Glomerular visceral epithelial cell (primary cell): ENCODE results near the gene CHAF1A.

ENCODE experiments used
- DNase-seq: peaks from one replicate; pipeline ENCODE4 v3.0.0-alpha.2; 2016; ENCODE audit errors: extremely low spot score

Gene CHAF1A

GRCh38 chr19:4402171-4403004 lies at the start of gene CHAF1A:
TSS of gene CHAF1A (plus strand) at chr19:4402640. CDS start at chr19:4402763, 123 bp downstream.
- peak; percentile 100 for DNase-seq

- DNase-seq: peak; percentile 62
These were observed 49.7 kb upstream of the CHAF1A start for GRCh38 chr19:4352701-4353121.

GRCh38 chr19:4354282-4354681 lies 48.2 kb upstream of the CHAF1A start:
- DNase-seq: no peak

- DNase-seq: no peak
These were observed 47.5 kb upstream of the CHAF1A start for GRCh38 chr19:4354897-4355296.

GRCh38 chr19:4357095-4357797 lies 45.2 kb upstream of the CHAF1A start:
- no peak for DNase-seq

- no peak for DNase-seq
These were observed 44.5 kb upstream of the CHAF1A start for GRCh38 chr19:4357921-4358326.

GRCh38 chr19:4358709-4359626 lies 43.5 kb upstream of the CHAF1A start:
- no peak for DNase-seq

- no peak for DNase-seq
These were observed 42.8 kb upstream of the CHAF1A start for GRCh38 chr19:4359627-4360000.

GRCh38 chr19:4360081-4360569 lies 42.3 kb upstream of the CHAF1A start:
- no peak for DNase-seq

- DNase-seq: no peak
These were observed 41.7 kb upstream of the CHAF1A start for GRCh38 chr19:4360641-4361151.

GRCh38 chr19:4361152-4362046 lies 41.0 kb upstream of the CHAF1A start:
- DNase-seq: no peak

- DNase-seq: no peak
These were observed 40.2 kb upstream of the CHAF1A start for GRCh38 chr19:4362101-4362828.

- peak; percentile 23 for DNase-seq
These were observed 39.5 kb upstream of the CHAF1A start for GRCh38 chr19:4362831-4363545.

- DNase-seq: no peak
These were observed 38.7 kb upstream of the CHAF1A start for GRCh38 chr19:4363571-4364304.

GRCh38 chr19:4365341-4365740 lies 37.1 kb upstream of the CHAF1A start:
- no peak for DNase-seq

GRCh38 chr19:4365791-4366665 lies 36.4 kb upstream of the CHAF1A start:
- DNase-seq: no peak

GRCh38 chr19:4366666-4367335 lies 35.6 kb upstream of the CHAF1A start:
- DNase-seq: no peak
